Liver (tissue), 3 donors: ENCODE measurements around the gene CRACDL.

Source experiments
- JUND ChIP-seq, 2 donors: IDR thresholded peaks; 2 replicates each; pipeline ENCODE4 v1.6.1; 2016; ENCODE audit warnings: antibody characterized with exemption in 2 of 2
- YY1 ChIP-seq: IDR thresholded peaks from 2 replicates; pipeline ENCODE4 v1.6.1; 2016; ENCODE audit warnings: antibody characterized with exemption, mild to moderate bottlenecking
- TF ChIP-seq, protein P1 (sequence below): fragments of 150-350 bp; IDR thresholded peaks from 2 replicates; pipeline ENCODE4 v1.5.1; 2017; ENCODE audit warnings: improper control_type of control experiment, low read depth, low read length; ENCODE audit not compliant: missing input control
- donor health status: healthy.
- donor health status: healthy.

DNA sequence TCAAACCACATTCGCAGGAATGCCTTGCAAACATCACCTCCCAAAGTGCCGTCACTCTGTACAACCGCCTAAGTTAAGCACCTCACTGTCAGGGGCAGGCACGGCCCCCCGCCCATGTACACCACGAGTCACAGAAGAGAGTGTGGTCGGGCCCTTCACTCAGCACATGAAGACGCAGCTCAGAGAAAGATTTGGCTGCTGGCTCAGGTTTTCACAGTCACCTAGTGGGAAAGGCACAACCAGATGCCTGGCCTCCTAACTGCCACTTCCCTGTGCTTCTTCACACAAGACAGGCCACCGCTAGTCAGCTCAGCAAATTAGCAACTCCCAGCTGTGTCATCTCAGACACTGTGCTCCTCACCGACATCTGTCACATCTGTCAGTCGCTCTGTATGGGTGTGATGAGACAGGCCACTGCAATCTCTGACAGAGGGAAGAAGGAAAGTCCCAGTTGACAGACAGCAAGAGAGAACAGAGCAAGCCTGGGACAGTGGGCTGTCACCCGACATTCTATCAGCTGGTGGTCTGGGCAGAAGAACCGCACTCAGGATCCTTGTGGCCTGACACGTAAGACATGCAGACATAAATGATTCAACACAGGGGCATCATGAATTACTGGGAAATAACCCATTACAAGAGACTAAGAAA is 60.8 kb downstream of the CRACDL start:
- TF ChIP-seq, protein P1, sequence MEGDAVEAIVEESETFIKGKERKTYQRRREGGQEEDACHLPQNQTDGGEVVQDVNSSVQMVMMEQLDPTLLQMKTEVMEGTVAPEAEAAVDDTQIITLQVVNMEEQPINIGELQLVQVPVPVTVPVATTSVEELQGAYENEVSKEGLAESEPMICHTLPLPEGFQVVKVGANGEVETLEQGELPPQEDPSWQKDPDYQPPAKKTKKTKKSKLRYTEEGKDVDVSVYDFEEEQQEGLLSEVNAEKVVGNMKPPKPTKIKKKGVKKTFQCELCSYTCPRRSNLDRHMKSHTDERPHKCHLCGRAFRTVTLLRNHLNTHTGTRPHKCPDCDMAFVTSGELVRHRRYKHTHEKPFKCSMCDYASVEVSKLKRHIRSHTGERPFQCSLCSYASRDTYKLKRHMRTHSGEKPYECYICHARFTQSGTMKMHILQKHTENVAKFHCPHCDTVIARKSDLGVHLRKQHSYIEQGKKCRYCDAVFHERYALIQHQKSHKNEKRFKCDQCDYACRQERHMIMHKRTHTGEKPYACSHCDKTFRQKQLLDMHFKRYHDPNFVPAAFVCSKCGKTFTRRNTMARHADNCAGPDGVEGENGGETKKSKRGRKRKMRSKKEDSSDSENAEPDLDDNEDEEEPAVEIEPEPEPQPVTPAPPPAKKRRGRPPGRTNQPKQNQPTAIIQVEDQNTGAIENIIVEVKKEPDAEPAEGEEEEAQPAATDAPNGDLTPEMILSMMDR = no peak
- TF ChIP-seq YY1 = no peak
- no peak for TF ChIP-seq JUND (IDR thresholded peaks at IDR 0.05)
